D721Med (cell line): ENCODE results near the gene CLDN22.

Experiments
- DNase-seq: peaks from one replicate; pipeline ENCODE4 v3.0.0; 2011; ENCODE audit warnings: low spot score; ENCODE audit not compliant: insufficient read length
- FAIRE-seq: peaks from 2 replicates; lab custom pipeline; 2011; peaks lifted over from hg19 to GRCh38; lab: Jason Lieb, UNC
- CTCF ChIP-seq: IDR thresholded peaks from 2 replicates; pipeline ENCODE4 v1.5.1; 2012; ENCODE audit warnings: mild to moderate bottlenecking, control low read depth; ENCODE audit not compliant: insufficient read depth; ENCODE audit errors: missing control alignments

CLDN22 gene

GRCh38 chr4:183320211-183321059 lies at the start of gene CLDN22:
TSS of gene CLDN22 (minus strand) at chr4:183320276. CDS start at chr4:183320218, 58 bp downstream.
- FAIRE-seq (no peak), DNase-seq (no peak)
- no peak for TF ChIP-seq CTCF

- no peak for DNase-seq
- FAIRE-seq: no peak
- TF ChIP-seq CTCF: no peak
These were observed 49.0 kb upstream of the CLDN22 start for GRCh38 chr4:183369073-183369472.

GRCh38 chr4:183366206-183366835 lies 46.2 kb upstream of the CLDN22 start:
- FAIRE-seq (no peak), DNase-seq (no peak)
- no peak for TF ChIP-seq CTCF

- DNase-seq (no peak), FAIRE-seq (no peak)
- TF ChIP-seq CTCF: no peak
These were observed 43.9 kb upstream of the CLDN22 start for GRCh38 chr4:183364025-183364424.

GRCh38 chr4:183362916-183363542 lies 43.0 kb upstream of the CLDN22 start:
- DNase-seq: no peak

GRCh38 chr4:183362036-183362435 lies 42.0 kb upstream of the CLDN22 start:
- no peak for TF ChIP-seq CTCF
- FAIRE-seq (no peak), DNase-seq (no peak)

More at GRCh38 chr4:183362916-183363542, 43.0 kb upstream of the CLDN22 start:
- FAIRE-seq: no peak
- TF ChIP-seq CTCF: no peak
